GM12873 (cell line): ENCODE measurements around the gene ZBTB8A.

Experiments
- CTCF ChIP-seq: IDR thresholded peaks from 2 replicates; pipeline ENCODE4 v1.5.1; 2012; ENCODE audit warnings: low read depth, mild to moderate bottlenecking, moderate library complexity, low read length, control low read depth; ENCODE audit not compliant: insufficient read depth; ENCODE audit errors: missing control alignments

The ZBTB8A gene

DNA sequence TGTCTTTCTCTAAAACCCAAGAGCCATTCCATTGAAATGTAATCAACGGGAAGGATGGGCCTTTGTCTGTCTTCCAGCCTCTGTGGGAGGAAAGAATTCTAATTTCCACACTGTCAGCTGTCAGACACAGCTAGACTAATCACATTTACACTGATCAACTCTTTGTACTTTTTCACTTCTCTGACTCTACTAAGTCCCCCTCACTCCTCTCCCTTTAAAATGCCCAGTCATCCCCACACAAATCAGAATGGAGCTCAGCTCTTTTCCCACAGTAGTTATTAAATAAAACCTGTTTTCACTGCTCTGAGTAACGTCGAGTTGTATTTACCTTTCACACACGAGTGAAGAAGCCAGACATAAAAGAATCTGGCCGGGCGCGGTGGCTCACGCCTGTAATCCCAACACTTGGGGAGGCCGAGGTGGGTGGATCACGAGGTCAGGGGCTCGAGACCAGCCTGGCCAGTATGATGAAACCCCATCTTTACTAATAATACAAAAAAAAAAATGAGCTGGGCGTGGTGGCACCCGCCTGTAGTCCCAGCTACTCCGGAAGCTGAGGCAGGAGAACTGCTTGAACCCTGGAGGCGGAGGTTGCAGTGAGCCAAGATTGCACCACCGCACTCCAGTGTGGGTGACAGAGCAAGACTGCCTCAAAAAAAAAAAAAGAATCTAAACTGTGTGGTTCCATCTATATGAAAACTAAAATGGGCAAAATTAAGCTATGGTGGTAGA is 97.9 kb downstream of the ZBTB8A start:
- TF ChIP-seq CTCF, result no peak

DNA sequence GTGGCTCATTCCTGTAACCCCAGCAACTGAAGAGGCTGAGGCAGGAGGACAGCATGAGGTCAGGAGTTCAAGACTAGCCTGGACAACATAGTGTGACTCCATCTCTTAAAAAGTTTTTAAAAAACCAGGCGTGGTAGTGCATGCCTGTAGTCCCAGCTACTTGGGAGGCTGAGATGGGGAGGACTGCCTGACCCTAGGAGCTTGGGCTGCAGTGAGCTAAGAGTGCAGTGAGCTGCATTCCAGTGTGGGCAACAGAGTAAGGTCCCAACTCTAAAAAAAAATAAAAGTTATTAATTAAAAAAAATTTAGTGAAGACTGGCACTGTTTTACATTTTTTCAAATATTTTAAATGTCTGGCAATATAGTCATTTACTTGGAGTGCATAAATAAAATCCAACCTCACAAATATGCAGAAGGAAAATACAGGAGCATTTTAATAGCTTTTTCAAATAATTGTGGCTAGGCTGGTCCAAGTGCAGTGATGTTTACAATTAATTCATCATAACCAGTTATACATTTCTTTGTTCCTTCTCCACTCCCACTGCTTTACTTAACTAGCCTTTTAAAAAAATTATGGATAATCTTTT is 100.4 kb downstream of the ZBTB8A start:
- no peak for TF ChIP-seq CTCF

DNA sequence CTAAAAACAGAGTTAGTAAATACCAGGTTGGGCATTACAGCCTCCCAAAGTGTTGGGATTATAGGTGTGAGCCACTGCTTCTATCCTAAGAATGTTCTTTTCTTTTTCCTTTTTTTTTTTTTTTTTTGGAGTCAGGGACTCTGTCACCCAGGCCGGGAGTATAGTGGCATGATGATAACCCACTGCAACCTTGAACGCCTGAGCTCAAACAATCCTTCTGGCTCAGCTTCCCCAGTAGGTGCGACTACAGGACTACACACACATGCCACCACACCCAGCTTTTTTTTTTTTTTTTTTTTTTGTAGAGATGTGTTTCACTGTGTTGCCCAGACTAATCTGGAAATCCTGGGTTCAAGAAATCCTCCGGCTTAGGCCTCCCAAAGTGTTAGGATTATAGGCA is 105.2 kb downstream of the ZBTB8A start:
- no peak for TF ChIP-seq CTCF

- TF ChIP-seq CTCF, result no peak
These were observed 108.3 kb downstream of the ZBTB8A start for GRCh38 chr1:32647308-32648134.

DNA sequence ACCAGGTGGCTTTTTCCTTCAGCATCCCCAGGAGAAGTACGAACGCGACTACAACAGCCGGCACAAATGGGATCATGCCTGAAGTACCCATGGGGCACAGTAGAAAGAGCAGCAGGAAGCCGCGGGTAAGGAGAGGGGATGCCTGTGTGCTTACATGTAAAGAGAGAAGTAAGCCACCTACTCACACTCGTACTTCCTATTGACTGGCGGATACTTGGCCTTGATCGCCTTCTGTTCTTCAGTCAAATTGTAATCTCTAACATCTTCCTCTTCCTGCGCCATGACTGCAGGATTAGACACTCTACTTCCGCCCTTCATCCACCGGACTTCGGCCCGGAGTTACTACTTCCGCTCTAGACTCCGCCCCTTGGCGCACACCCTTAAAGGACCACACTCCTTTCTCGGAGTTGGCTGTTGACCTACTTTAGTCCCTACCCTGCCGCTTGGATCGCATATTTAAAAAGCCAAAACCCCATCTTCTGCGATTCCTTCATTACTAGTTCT is 111.1 kb downstream of the ZBTB8A start, which contains the start of gene ZBTB8OS:
Gene ZBTB8OS, minus strand, starts transcription at position 303 of the 504 bp plus-strand sequence. Its CDS starts 21 bp downstream, at position 282.
- no peak for TF ChIP-seq CTCF

- no peak for TF ChIP-seq CTCF
These were observed 111.7 kb downstream of the ZBTB8A start, which contains the start of gene RBBP4 for GRCh38 chr1:32650752-32651460. RBBP4 (plus strand) TSS chr1:32651208; CDS start chr1:32651307, 99 bp downstream.
